Measurements from ENCODE around the gene HNRNPH1.

HNRNPH1 gene

DNA sequence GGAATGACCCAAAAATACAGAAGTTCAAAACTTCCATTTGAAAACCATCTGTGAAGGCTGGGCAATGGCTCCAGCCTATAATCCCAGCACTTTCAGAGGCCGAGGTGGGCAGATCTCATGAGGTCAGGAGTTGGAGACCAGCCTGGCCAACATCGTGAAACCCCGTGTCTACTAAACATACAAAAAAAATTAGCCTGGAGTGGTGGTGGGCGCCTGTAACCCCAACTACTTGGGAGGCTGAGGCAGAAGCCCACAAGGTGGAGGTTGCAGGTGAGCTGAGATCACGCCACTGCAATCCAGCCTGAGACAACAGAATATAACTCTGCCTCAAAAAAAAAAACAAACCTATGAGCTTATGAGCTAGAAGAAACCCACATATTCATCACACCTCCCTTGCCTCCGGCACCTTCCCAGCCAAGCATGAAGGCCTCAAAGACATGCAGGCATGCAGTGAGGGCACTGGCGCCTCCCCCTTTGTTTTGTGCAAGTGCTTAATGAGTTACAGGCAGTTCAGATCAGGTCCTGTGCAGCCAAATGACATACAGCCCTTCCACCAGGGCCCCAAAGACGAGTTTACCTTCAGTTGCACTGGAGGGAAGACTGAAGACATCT lies 9.9 kb downstream of the HNRNPH1 start:
- DNase-seq, result no peak
- Mint-ChIP-seq H3K4me3 (peak overlapping the region; percentile 36), H3K9me3 (no peaks in the 10 kb centered on the region), H3K27me3 (no peaks in the 10 kb centered on the region), H3K36me3 (ENCODE audit: low read depth) (peaks cover 99% of the 10 kb centered on the region), H3K27ac (peak overlapping the region; percentile 89), H3K4me1 (ENCODE audit: low read depth) (peaks cover 71% of the 10 kb centered on the region)

- H3K27ac Mint-ChIP-seq, result peak overlapping the region; percentile 89
- peaks cover 71% of the 10 kb centered on the region for H3K4me1 Mint-ChIP-seq (ENCODE audit: low read depth)
- peak overlapping the region; percentile 17 for H3K4me3 Mint-ChIP-seq
- no peaks in the 10 kb centered on the region for H3K9me3 Mint-ChIP-seq
- no peak for DNase-seq
- H3K36me3 Mint-ChIP-seq (ENCODE audit: low read depth), result peaks cover 98% of the 10 kb centered on the region
- no peaks in the 10 kb centered on the region for H3K27me3 Mint-ChIP-seq
Observed at GRCh38 chr5:179612577-179613459, 10.7 kb downstream of the HNRNPH1 start.

DNA sequence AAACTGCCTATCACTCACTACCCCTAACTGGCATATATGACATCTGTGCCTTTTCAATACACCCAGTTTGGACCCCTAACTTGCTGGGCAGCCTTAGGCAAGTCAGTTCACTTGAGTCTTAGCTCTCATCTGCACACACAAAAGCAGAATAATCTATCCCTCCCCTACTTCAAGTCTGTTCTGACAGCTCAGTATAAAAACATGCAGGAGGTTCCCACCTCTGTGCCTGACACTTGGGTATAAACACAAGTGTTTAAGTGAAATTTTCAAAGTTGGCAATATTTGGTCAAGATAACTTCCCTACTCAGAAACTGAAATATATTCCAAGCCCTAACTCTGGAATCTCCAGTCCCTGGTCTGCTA lies 12.6 kb downstream of the HNRNPH1 start:
- DNase-seq, result no peak
- Mint-ChIP-seq H3K9me3 (no peaks in the 10 kb centered on the region), H3K27ac (peak overlapping the region; percentile 86), H3K27me3 (no peaks in the 10 kb centered on the region), H3K36me3 (ENCODE audit: low read depth) (peaks cover 98% of the 10 kb centered on the region), H3K4me1 (ENCODE audit: low read depth) (peaks cover 53% of the 10 kb centered on the region), H3K4me3 (no peak overlapping the region)

GRCh38 chr5:179610109-179610902 lies 13.2 kb downstream of the HNRNPH1 start:
- Mint-ChIP-seq H3K27ac (peak overlapping the region; percentile 86), H3K9me3 (no peaks in the 10 kb centered on the region), H3K4me3 (no peak overlapping the region), H3K36me3 (ENCODE audit: low read depth) (peaks cover 98% of the 10 kb centered on the region), H3K27me3 (no peaks in the 10 kb centered on the region), H3K4me1 (ENCODE audit: low read depth) (peaks cover 49% of the 10 kb centered on the region)
- DNase-seq, result no peak

DNA sequence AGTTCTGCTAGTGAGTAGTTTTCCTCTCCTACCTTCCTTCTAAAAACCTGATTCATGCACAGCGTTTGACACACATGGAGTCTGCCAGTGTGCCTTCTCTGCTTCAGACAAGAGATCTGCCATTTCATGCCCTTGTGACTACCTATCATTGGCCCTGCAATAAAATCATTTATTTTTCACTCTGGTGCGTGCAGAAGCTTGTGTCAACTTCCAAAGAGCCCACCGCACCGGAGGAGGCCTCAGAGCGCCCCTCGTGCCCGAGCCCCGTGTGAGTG lies 13.7 kb downstream of the HNRNPH1 start:
- peaks cover 98% of the 10 kb centered on the region for H3K36me3 Mint-ChIP-seq (ENCODE audit: low read depth)

DNA sequence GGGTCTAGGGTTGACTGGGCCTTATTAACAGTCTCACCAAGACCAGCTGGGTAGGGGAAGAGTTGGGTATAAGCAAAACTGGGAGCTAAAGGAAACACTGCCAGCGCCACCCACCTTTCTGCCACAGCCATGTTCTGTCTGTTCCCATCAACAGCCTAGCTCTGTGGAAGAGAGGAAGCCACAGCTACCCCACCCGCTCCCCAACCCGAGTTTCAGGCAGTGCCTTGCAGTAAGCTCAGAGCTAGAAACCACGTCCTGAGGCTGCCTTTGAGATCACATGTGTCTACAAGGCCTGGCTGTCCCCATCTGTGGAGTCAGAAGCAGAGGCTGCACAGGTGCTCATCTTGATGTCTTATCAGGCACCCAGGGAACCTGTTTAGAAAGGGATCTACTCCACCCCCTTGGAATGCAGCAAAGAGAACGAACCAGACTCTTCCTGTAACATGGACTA lies 15.3 kb downstream of the HNRNPH1 start:
- peak; percentile 51 for DNase-seq
- Mint-ChIP-seq H3K4me3 (no peak overlapping the region), H3K9me3 (no peaks in the 10 kb centered on the region), H3K4me1 (ENCODE audit: low read depth) (peaks cover 39% of the 10 kb centered on the region), H3K27me3 (no peaks in the 10 kb centered on the region), H3K27ac (peak overlapping the region; percentile 86), H3K36me3 (ENCODE audit: low read depth) (peaks cover 96% of the 10 kb centered on the region)

More for the DNA sequence above, 13.7 kb downstream of the HNRNPH1 start:
- peaks cover 47% of the 10 kb centered on the region for H3K4me1 Mint-ChIP-seq (ENCODE audit: low read depth)
- no peaks in the 10 kb centered on the region for H3K9me3 Mint-ChIP-seq
- no peaks in the 10 kb centered on the region for H3K27me3 Mint-ChIP-seq
- DNase-seq, result no peak
- H3K27ac Mint-ChIP-seq, result peak overlapping the region; percentile 86
- no peak overlapping the region for H3K4me3 Mint-ChIP-seq

DNA sequence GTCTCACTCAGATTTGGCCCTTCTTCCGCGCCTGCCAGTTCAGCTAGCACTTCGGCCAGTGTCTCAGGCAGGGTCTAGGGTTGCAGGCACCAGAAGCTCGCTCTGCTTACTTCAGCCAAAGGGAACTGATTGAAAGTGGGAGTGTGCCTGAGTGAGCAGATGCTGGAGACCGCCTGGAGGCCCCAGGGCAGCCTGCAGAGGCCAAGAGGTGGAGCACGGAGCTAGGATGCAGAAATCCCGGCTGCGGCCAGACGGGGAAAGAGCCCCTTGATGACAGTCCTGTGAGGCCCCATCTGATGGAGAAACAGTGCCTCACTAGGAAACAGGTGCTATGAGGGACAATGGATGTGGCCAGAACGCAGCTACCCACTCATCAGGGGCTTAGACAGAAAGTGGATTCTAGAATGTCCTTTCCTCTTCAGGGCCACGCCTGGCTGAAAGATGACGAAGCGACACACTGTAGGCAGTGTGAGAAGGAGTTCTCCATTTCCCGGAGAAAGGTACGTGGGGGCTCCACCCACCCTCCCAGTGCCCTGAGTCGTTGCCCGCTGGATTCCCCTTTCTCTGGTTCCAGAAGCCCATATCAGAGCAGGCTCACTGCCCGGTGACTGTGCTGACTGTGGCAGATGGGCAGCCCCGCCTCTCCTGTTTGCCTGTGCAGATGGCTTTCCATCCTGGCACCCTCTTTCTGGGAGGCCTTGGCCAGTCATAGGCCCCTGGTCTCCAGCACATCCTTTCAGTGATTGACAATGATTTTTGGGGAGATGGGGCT lies 16.1 kb downstream of the HNRNPH1 start:
- no peak for DNase-seq
- Mint-ChIP-seq H3K27ac (peak overlapping the region; percentile 86), H3K36me3 (ENCODE audit: low read depth) (peaks cover 95% of the 10 kb centered on the region), H3K27me3 (no peaks in the 10 kb centered on the region), H3K4me1 (ENCODE audit: low read depth) (peaks cover 32% of the 10 kb centered on the region), H3K4me3 (no peak overlapping the region), H3K9me3 (no peaks in the 10 kb centered on the region)

GRCh38 chr5:179606910-179607159 lies 16.6 kb downstream of the HNRNPH1 start:
- peak overlapping the region; percentile 55 for H3K27ac Mint-ChIP-seq
- no peak for DNase-seq
- no peaks in the 10 kb centered on the region for H3K9me3 Mint-ChIP-seq
- peaks cover 96% of the 10 kb centered on the region for H3K36me3 Mint-ChIP-seq (ENCODE audit: low read depth)
- H3K4me1 Mint-ChIP-seq (ENCODE audit: low read depth), result peaks cover 29% of the 10 kb centered on the region
- H3K4me3 Mint-ChIP-seq, result no peak overlapping the region
- H3K27me3 Mint-ChIP-seq, result no peaks in the 10 kb centered on the region

GRCh38 chr5:179606071-179606909 lies 17.2 kb downstream of the HNRNPH1 start:
- no peaks in the 10 kb centered on the region for H3K27me3 Mint-ChIP-seq
- H3K4me3 Mint-ChIP-seq, result no peak overlapping the region
- peak overlapping the region; percentile 55 for H3K27ac Mint-ChIP-seq
- H3K9me3 Mint-ChIP-seq, result no peaks in the 10 kb centered on the region
- peaks cover 26% of the 10 kb centered on the region for H3K4me1 Mint-ChIP-seq (ENCODE audit: low read depth)
- H3K36me3 Mint-ChIP-seq (ENCODE audit: low read depth), result peaks cover 93% of the 10 kb centered on the region
- DNase-seq, result no peak

- Mint-ChIP-seq H3K27ac (peak overlapping the region; percentile 9), H3K4me3 (no peak overlapping the region), H3K36me3 (ENCODE audit: low read depth) (peaks cover 90% of the 10 kb centered on the region), H3K9me3 (no peaks in the 10 kb centered on the region), H3K27me3 (no peaks in the 10 kb centered on the region), H3K4me1 (ENCODE audit: low read depth) (peaks cover 18% of the 10 kb centered on the region)
- no peak for DNase-seq
Observed at GRCh38 chr5:179605026-179605833, 18.2 kb downstream of the HNRNPH1 start.

GRCh38 chr5:179603308-179603707 lies 20.2 kb downstream of the HNRNPH1 start:
- Mint-ChIP-seq H3K36me3 (ENCODE audit: low read depth) (peaks cover 90% of the 10 kb centered on the region), H3K27me3 (no peaks in the 10 kb centered on the region), H3K4me3 (no peak overlapping the region), H3K9me3 (no peaks in the 10 kb centered on the region), H3K27ac (peak overlapping the region; percentile 37), H3K4me1 (ENCODE audit: low read depth) (peaks cover 3% of the 10 kb centered on the region)
- no peak for DNase-seq

GRCh38 chr5:179601871-179602625 lies 21.4 kb downstream of the HNRNPH1 start:
- Mint-ChIP-seq H3K4me1 (ENCODE audit: low read depth) (no peaks in the 10 kb centered on the region), H3K27ac (no peak overlapping the region), H3K27me3 (no peaks in the 10 kb centered on the region), H3K9me3 (no peaks in the 10 kb centered on the region), H3K36me3 (ENCODE audit: low read depth) (peaks cover 87% of the 10 kb centered on the region), H3K4me3 (no peak overlapping the region)
- DNase-seq, result no peak
